Cardiac septum (tissue), 1 donor: ENCODE results near the gene CDH20. TPM values are rescaled to one million over a fixed set of nuclear protein-coding genes. Genes with fewer than 3 reads are reported as not detected.

Experiments used
- DNase-seq: peaks from one replicate; pipeline ENCODE4 v3.0.0-alpha.2; 2020; ENCODE audit warnings: low spot score
- intact Hi-C: fragments of 100-400 bp; cut with DNase I; formaldehyde crosslinking; loops from one replicate; pipeline ENCODE4 v1.14.0; 2022
- total RNA-seq: library from RNA; stranded (reverse); fragmentation: NEBNext Ultra II Directional; extraction: Animal tissue kit (Norgen Biotek cat#: 25700); gene quantifications from one replicate; pipeline ENCODE4 v1.2.1, GENCODE V29; 2021
- donor health status: DM: no; HTN: no; CAD: no.

CDH20 gene
- total RNA-seq, 1 donor from 2014 or later = 0.08 TPM

GRCh38 chr18:61591253-61591652 lies 258.0 kb downstream of the CDH20 start:
- intact Hi-C loops = no loop called here
- no peak for DNase-seq

GRCh38 chr18:61595615-61596251 lies 262.5 kb downstream of the CDH20 start:
- no peak for DNase-seq
- intact Hi-C loops = no loop called here

DNA sequence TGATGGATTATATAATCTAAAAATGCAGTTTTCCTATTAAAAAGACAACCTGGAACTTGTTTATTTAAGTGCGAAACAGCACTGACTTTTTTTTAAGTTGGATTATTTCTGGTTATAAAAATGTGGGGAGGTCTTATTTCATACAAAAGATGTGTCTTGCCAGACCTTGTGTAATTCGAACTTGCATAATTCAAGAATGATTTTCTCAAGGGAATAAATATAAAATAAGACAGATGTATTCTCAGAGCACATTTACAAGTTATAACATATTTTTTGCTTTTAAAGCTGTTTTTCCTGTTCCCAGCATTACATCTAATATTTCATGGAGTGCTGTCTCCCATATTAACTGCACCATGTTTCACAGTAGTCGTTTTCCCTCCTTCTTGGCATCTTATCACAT lies 263.1 kb downstream of the CDH20 start:
- DNase-seq = no peak
- intact Hi-C loops = no loop called here

DNA sequence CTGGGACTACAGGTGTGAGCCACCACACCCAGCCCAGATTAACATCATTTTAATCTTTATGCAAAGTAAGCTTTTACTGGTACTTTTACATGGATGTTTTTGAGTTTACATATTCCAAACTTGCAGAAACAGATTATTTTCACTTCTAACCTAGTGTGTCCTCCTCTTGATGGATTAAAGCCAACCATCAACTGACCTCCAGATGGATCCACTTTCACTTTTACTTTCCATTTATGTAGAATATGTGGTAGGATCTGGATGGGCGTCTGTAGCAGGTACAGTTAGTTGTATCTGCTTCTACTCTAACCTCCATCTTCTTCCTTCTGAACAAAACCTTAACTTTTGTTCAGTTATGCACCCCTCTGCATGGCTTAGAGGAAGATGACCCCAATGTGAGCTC lies 264.1 kb downstream of the CDH20 start:
- intact Hi-C loops = no loop called here
- no peak for DNase-seq

DNA sequence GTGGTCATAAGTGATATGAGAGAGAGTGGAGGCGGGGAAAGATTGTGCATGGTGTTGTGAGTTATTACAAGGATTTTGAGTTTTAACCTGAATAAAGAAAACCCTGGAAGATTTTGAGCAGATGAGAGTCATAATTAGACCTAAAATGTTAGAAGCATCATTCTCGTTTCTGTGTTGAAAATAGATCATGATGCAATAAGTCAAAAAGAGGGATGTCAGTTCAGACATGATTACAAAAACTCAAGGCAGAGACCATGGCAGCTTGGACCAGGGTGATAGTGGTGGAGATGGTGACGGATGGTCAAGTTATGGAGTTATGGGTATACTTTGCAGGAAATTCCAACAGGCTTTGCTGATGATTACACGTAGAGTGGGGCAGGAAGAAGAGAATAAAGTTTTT lies 267.2 kb downstream of the CDH20 start:
- intact Hi-C loops = no loop called here
- no peak for DNase-seq

- intact Hi-C loops = no loop called here
- DNase-seq = no peak
Observed at GRCh38 chr18:61602836-61603235, 269.6 kb downstream of the CDH20 start.
